Stimulated activated CD8-positive, alpha-beta memory T cell treated with anti-CD3 and anti-CD28 coated beads, Interleukin-2, amount 100 ng/mL, for 48 hours (primary cell): Measurements from ENCODE around the gene SERINC2.
A peak's percentile ranks its signal among the peaks of the same experiment; 100 is the strongest.

Experiments used
- DNase-seq, 2 donors: peaks; one replicate each; pipeline ENCODE4 v3.0.0-alpha.2; 2020; ENCODE audit warnings: low read depth in 2 of 2

The SERINC2 gene

GRCh38 chr1:31412732-31413404 lies at the start of gene SERINC2:
SERINC2 (plus strand) TSS chr1:31413213; CDS start chr1:31413266, 53 bp downstream.
- no peak for DNase-seq

GRCh38 chr1:31364561-31365250 lies 48.3 kb upstream of the SERINC2 start:
- DNase-seq: no peak

GRCh38 chr1:31366796-31367195 lies 46.2 kb upstream of the SERINC2 start:
- DNase-seq: no peak

GRCh38 chr1:31368611-31369107 lies 44.4 kb upstream of the SERINC2 start:
- no peak for DNase-seq

- DNase-seq: no peak
Observed at GRCh38 chr1:31370021-31370420, 43.0 kb upstream of the SERINC2 start.

- no peak for DNase-seq
Observed at GRCh38 chr1:31370565-31370964, 42.4 kb upstream of the SERINC2 start.

- no peak for DNase-seq
Observed at GRCh38 chr1:31371121-31371959, 41.7 kb upstream of the SERINC2 start.

- no peak for DNase-seq
Observed at GRCh38 chr1:31372051-31372450, 41.0 kb upstream of the SERINC2 start.

GRCh38 chr1:31372751-31373055 lies 40.3 kb upstream of the SERINC2 start:
- DNase-seq: no peak

GRCh38 chr1:31373056-31373896 lies 39.7 kb upstream of the SERINC2 start, which contains the start of gene FABP3:
FABP3 (minus strand) TSS chr1:31373076; CDS start chr1:31373014, 62 bp downstream.
- DNase-seq: peak in 1 of 2 donors; percentile 3

GRCh38 chr1:31373897-31374486 lies 39.0 kb upstream of the SERINC2 start:
- DNase-seq: no peak

GRCh38 chr1:31374511-31375196 lies 38.4 kb upstream of the SERINC2 start:
- DNase-seq: no peak

GRCh38 chr1:31376375-31377134 lies 36.5 kb upstream of the SERINC2 start:
- DNase-seq: no peak

GRCh38 chr1:31377364-31377863 lies 35.6 kb upstream of the SERINC2 start:
- DNase-seq: no peak

- no peak for DNase-seq
Observed at GRCh38 chr1:31378001-31378400, 35.0 kb upstream of the SERINC2 start.

- no peak for DNase-seq
Observed at GRCh38 chr1:31380181-31380580, 32.8 kb upstream of the SERINC2 start.

- no peak for DNase-seq
Observed at GRCh38 chr1:31381394-31382294, 31.4 kb upstream of the SERINC2 start.

GRCh38 chr1:31382379-31382989 lies 30.5 kb upstream of the SERINC2 start:
- DNase-seq: no peak
